HUES48 (cell line): Measurements from ENCODE around the gene WDR54.
"Not testable (repeated sequence)": the region's sequence is repeated elsewhere in the genome, so short reads cannot be mapped to it uniquely, and the experiment has no call there.

Experiments
- H3K27ac ChIP-seq: one replicate; pipeline ENCODE4 v1.7.0; 2013; ENCODE audit warnings: low read depth, low read length, inconsistent platforms
- H3K27me3 ChIP-seq: 2 replicates; pipeline ENCODE4 v1.6.1; 2013; ENCODE audit warnings: mild to moderate bottlenecking, low read length; ENCODE audit not compliant: control insufficient read depth, insufficient read depth
- H3K36me3 ChIP-seq: 2 replicates; pipeline ENCODE4 v1.6.1; 2013; ENCODE audit warnings: low read length; ENCODE audit not compliant: control insufficient read depth, insufficient read depth
- H3K4me1 ChIP-seq: 2 replicates; pipeline ENCODE4 v1.6.1; 2013; ENCODE audit warnings: mild to moderate bottlenecking, low read length; ENCODE audit not compliant: control insufficient read depth, insufficient read depth
- H3K4me3 ChIP-seq: 2 replicates; pipeline ENCODE4 v1.5.1; 2013; ENCODE audit warnings: mild to moderate bottlenecking, low read depth, low read length
- H3K9ac ChIP-seq: 2 replicates; pipeline ENCODE4 v1.6.1; 2013; ENCODE audit warnings: mild to moderate bottlenecking, low read depth, low read length, moderate library complexity
- H3K9me3 ChIP-seq: 2 replicates; pipeline ENCODE4 v1.6.1; 2013; ENCODE audit warnings: low read length; ENCODE audit not compliant: control insufficient read depth, insufficient read depth

The WDR54 gene

DNA sequence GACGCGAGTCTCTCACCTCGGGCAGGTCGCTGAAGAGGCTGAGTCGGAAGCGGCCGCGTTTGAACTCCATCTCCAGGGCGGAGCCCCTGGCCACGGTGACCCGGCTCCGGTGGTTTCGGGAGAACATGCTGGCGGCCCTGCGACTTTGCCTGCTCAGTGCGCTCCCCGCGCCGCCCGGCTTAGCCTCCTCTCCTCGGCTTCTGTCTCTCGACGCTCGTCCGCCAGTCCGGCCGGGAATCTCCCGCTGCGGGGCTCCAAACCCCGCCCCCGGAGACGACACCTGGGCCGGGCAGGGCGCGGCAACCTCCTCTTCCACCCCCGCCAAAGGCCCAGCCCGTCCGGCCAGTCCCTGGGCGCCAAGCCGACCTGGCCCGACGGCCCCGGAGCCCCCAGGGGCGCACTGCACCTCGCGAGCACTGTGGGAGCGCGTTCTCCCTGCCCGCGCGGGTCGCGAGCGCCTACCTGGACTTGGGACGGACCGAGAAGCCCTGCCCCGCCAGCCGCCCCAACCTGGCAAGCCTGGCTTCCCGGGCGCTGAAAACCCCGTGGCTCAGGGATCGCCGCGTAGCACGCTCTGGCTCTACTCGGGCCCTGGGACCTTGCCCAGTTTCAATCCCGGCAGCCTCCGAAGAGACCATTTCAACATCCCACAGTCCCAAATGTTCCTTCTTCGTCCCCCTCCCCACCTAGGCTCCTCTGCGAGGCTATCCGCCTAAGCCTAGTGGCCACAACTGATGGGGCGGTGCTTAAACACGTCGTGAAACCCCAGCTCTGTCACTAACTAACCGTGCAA is 20.4 kb downstream of the WDR54 start, which contains the start of gene RTKN:
Gene RTKN, minus strand, starts transcription at position 248 of the 793 bp plus-strand sequence. Its CDS starts 121 bp downstream, at position 127.
- Histone ChIP-seq H3K4me1 (peaks cover 26% of the 10 kb centered on the region), H3K9ac (peak within 1 kb of the TSS; percentile 91), H3K27ac (peak within 1 kb of the TSS; percentile 99), H3K27me3 (no peaks in the 10 kb centered on the region; the same call in 1 of the 2 replicates), H3K36me3 (peaks cover 22% of the 10 kb centered on the region; the same call in 1 of the 2 replicates), H3K4me3 (peak within 1 kb of the TSS; percentile 86), H3K9me3 (no peaks in the 10 kb centered on the region)

DNA sequence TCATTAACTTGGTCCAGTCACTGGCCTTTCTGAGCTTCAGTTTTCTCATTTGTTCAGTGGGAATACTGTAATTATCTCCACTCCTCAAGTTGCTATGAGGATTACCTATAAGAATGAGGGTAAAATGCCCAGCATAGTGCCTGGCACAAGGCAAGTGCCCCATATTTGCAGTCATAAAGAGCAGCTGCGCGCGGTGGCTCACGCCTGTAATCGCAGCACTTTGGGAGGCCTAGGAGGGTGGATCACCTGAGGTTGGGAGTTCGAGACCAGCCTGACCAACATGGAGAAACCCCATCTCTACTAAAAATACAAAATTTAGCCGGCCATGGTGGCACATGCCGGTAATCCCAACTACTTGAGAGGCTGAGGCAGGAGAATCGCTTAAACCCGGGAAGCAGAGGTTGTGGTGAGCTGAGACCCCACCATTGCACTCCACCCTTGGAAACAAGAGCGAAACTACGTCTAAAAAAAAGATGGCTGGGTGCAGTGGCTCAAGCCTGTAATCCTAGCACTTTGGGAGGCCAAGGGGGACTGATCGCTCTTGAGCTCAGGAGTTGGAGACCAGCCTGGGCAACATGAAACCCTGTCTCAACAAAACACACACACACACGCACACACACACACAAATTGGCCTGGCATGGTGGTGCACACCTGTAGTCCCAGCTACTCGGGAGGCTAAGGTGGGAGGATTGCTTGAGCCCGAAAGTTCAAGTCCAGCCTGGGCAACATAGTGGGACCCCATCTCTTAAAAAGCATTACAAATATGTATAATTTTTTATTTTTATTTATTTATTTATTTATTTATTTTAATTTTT is 21.2 kb downstream of the WDR54 start:
- H3K4me1 ChIP-seq: peaks cover 19% of the 10 kb centered on the region
- H3K4me3 ChIP-seq: peak overlapping the region; percentile 86
- H3K36me3 ChIP-seq: peaks cover 16% of the 10 kb centered on the region; the same call in 1 of the 2 replicates
- H3K27ac ChIP-seq: peak overlapping the region; percentile 99
- not testable (repeated sequence) for H3K9me3 ChIP-seq, H3K27me3 ChIP-seq
- peak overlapping the region; percentile 73; the same call in 1 of the 2 replicates for H3K9ac ChIP-seq

DNA sequence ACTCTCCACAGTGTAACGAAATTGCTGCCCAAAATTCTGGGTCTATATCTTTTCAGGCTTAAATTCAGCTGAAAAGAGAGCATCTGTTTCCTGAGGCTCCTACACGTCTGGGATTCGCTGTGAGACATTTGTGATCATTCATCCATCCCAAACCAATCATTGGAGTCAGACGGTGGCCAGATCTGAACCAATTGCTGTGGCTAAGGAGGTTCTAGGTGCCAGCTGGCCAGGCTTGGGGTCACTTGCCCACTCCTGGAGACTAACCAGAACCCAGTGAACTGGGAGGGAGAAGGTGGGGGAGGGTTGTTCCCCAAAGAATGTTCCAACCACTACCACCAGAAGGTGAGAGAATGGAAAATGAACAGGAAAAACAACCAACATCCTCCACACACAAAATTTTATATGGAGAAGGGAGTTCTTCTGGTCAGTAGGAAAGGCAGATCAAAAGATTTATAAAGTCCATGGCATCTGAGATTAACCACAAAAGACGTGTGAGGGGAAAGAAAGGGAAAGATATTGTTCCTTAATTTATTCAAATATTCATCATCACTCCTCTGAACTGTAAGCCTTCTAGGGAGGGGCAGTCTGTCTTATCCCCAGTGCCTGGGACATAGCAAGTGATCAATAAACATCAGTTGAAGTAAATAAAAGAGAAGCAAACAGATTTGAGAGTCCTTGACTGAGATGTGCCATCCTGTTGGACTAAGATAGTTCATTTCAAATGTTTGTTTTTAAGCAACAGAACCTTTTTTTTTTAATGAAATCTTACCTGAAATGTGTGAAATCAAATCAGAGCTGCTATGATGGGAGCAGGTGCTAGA is 23.2 kb downstream of the WDR54 start:
- Histone ChIP-seq H3K36me3 (no peaks in the 10 kb centered on the region), H3K4me3 (no peak overlapping the region), H3K9me3 (no peaks in the 10 kb centered on the region), H3K27ac (no peak overlapping the region), H3K4me1 (peaks cover under 1% of the 10 kb centered on the region; the same call in 1 of the 2 replicates), H3K9ac (no peak overlapping the region), H3K27me3 (no peaks in the 10 kb centered on the region; the same call in 1 of the 2 replicates)

DNA sequence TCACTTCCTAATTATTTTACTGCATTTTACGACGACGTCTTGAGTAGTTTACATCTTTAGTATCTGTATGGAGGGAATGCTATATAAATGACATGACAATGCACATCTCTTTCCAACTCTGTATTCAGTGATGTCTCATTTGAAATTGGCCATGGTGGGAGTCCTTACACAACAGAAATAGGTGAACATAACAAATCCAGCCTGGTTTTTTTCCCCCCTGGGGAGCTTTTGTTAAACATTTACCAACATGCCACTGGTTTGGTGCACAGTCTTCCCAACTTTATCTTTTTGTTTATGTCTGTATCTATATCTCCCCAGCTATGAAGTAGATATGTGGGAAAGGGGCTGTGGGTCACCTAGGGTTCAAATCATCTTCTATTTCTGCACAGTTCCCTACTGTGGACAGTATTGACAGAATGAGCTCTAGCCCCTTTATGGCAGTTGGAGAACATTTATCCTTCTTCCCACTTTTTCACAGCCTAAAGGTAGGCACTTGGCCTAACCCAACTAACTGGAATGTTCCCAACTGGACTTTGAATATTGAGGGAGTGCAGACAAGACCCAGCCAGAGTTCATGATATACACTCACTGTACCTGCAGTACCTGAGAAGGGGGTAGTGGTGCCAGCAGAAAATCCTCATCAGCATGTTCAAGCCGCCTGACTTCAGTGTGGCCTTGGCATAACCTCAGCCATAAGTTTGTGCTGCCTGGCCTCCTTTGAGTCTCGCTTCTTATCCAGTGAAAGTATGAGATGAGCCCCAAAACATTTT is 25.9 kb downstream of the WDR54 start:
- Histone ChIP-seq H3K27ac (no peak overlapping the region), H3K4me1 (no peaks in the 10 kb centered on the region), H3K9me3 (no peaks in the 10 kb centered on the region), H3K4me3 (no peak overlapping the region), H3K9ac (no peak overlapping the region), H3K36me3 (no peaks in the 10 kb centered on the region), H3K27me3 (no peaks in the 10 kb centered on the region; the same call in 1 of the 2 replicates)

DNA sequence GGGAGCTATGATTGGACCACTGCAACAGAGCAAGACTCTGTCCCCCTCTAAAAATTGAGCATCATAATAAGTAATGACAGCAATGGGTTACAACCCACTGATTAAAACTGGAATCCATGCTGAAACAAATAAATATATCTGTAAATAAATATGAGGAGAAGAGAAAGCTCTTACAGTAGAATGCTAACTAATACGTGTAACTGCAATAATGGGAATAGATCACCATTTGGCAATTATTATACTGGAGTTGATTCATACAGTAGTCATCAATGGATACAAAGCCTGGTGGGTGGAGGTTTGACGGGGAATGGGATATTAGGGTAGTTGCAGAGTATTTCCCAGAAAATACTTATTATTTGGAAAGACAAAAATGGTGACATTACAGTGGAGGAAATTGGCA is 27.2 kb downstream of the WDR54 start:
- no peaks in the 10 kb centered on the region for H3K4me1 ChIP-seq
- H3K27me3 ChIP-seq: no peaks in the 10 kb centered on the region; the same call in 1 of the 2 replicates
- no peaks in the 10 kb centered on the region for H3K36me3 ChIP-seq
- no peaks in the 10 kb centered on the region for H3K9me3 ChIP-seq
- H3K27ac ChIP-seq: no peak overlapping the region
- no peak overlapping the region for H3K4me3 ChIP-seq
- no peak overlapping the region for H3K9ac ChIP-seq

DNA sequence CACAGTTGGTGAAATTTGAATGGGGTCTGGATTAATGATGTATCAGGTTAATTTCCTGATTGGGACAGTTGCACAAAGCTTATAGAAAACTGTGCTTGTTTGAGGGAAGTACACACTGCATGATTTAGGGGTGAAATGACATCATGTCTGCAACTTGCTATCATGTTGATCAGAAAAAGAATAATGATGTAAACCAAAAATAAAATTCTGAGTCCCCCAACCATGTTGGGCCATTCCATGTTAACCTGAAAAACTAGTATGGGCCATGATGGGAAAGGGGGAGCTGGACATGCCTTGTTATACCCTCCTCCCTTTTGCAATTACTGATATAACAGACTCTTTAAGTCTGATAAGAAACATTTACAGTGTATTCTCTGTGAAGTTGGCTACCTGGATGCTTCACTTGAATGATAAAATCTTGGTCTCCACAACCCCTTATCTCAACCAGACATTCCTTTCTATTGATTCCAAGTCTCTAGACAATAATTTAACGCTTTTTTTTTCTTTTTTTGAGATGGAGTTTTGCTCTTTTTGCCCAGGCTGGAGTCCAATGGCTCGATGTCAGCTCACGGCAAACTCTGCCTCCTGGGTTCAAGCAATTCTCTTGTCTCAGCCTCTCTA is 29.1 kb downstream of the WDR54 start:
- Histone ChIP-seq H3K9me3 (no peaks in the 10 kb centered on the region), H3K4me3 (no peak overlapping the region), H3K36me3 (no peaks in the 10 kb centered on the region), H3K9ac (no peak overlapping the region), H3K4me1 (0 out of 2 replicates have a peak, but pooled peaks cover 4% of the 10 kb centered on the region), H3K27me3 (no peaks in the 10 kb centered on the region), H3K27ac (no peak overlapping the region)

DNA sequence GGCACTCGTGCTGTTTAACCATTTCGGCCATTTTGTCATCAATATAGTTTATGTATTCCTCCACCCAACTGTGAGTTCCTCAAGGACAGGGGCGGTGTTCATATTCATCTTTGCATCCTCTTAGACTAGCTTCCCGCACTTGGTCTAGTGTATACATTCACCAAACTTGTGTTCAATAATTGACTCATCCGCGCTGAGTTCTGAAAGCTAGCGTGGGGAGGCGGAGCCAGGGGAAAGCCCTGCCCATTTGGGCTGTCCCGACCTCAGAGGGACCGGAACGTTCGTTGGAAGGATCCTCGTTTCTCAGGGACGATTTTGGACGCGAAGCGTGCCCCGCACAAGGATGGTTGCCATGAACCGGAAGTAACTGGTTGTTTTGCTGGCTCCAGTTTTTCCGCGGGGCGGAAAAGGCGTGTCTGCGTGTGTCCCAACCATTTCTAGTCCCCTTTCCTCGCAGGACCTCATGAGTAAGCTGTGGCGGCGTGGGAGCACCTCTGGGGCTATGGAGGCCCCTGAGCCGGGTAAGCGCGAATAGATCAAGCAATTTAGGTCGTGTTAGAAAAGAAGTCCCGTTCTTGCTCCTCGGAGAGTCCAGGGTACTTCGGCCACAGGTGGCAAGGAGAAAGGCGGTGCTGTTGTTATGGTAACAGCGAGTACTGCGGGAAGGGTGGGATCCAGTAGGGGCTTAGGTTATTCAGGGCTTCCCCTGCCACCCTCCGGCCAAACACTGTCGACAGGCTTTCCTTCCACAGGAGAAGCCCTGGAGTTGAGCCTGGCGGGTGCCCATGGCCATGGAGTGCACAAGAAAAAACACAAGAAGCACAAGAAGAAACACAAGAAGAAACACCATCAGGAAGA is 33.4 kb downstream of the WDR54 start, which contains the start of gene INO80B:
Gene INO80B, plus strand, starts transcription at position 434 of the 858 bp plus-strand sequence. Its CDS starts 30 bp downstream, at position 464.
- Histone ChIP-seq H3K4me1 (peaks cover 10% of the 10 kb centered on the region), H3K4me3 (peak within 1 kb of the TSS; percentile 96), H3K9ac (peak within 1 kb of the TSS; percentile 76), H3K27me3 (no peaks in the 10 kb centered on the region), H3K27ac (peak within 1 kb of the TSS; percentile 24), H3K36me3 (no peaks in the 10 kb centered on the region), H3K9me3 (no peaks in the 10 kb centered on the region)

DNA sequence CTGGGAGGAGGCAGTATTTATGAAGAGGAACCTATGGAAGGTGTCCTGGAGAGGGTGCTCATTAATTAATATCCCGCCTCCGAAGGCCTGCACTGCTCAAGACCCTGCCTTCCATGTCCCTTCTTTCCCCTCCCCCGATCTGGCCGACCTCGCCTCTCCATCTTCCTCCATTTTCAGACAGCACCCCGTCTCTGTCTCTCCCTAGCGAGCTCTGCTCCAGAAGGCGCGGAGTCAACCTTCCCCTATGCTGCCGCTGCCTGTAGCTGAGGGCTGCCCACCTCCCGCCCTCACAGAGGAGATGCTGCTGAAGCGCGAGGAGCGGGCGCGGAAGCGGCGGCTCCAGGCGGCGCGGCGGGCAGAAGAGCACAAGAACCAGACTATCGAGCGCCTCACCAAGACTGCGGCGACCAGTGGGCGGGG is 35.6 kb downstream of the WDR54 start:
- H3K27me3 ChIP-seq: no peaks in the 10 kb centered on the region
- peaks cover 3% of the 10 kb centered on the region; the same call in 1 of the 2 replicates for H3K36me3 ChIP-seq
- H3K27ac ChIP-seq: peak overlapping the region; percentile 99
- H3K9me3 ChIP-seq: no peaks in the 10 kb centered on the region
- peak overlapping the region; percentile 69 for H3K4me3 ChIP-seq
- H3K9ac ChIP-seq: peak overlapping the region; percentile 9
- peaks cover 10% of the 10 kb centered on the region for H3K4me1 ChIP-seq

DNA sequence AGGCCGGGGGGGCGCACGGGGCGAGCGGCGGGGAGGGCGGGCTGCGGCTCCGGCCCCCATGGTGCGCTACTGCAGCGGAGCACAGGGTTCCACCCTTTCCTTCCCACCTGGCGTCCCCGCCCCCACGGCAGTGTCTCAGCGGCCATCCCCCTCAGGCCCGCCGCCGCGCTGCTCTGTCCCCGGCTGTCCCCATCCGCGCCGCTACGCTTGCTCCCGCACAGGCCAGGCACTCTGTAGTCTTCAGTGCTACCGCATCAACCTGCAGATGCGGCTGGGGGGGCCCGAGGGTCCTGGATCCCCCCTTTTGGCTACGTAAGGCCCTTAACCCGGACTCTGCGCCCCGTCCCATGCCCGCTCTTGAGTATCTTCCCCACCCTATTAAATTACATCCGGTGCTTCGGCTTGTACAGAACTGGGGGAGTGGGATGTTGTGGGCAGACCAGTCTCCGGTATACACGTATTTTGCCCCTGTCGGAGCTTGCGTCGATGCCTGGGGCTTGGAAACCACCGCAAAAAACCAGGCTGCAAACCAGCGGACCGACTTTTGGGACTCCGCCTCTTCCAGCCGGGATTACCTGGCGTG is 36.1 kb downstream of the WDR54 start:
- no peaks in the 10 kb centered on the region for H3K9me3 ChIP-seq
- H3K9ac ChIP-seq: peak overlapping the region; percentile 78
- no peaks in the 10 kb centered on the region for H3K27me3 ChIP-seq
- H3K27ac ChIP-seq: peak overlapping the region; percentile 99
- H3K36me3 ChIP-seq: peaks cover 8% of the 10 kb centered on the region; the same call in 1 of the 2 replicates
- H3K4me3 ChIP-seq: peak overlapping the region; percentile 69
- peaks cover 10% of the 10 kb centered on the region for H3K4me1 ChIP-seq
